Transverse colon (tissue), 4 donors: Measurements from ENCODE around the gene ACBD5. TPM values are rescaled to one million over a fixed set of nuclear protein-coding genes. Genes with fewer than 3 reads are reported as not detected.

Source experiments
- DNase-seq: peaks from one replicate; pipeline ENCODE4 v3.0.0-alpha.2; 2019
- H3K27ac ChIP-seq, 4 donors: fragments of 200-600 bp; sonication (generic); 2 replicates each; pipeline ENCODE4 v1.5.1; 2016 to 2018; ENCODE audit warnings: inconsistent platforms in 4 of 4
- H3K27me3 ChIP-seq: fragments of 200-600 bp; sonication (generic); 2 replicates; pipeline ENCODE4 v1.5.1; 2017; ENCODE audit warnings: inconsistent platforms
- H3K36me3 ChIP-seq, 4 donors: fragments of 200-600 bp; sonication (generic); 2 replicates each; pipeline ENCODE4 v1.5.1; 2017 to 2019; ENCODE audit warnings: inconsistent platforms in 4 of 4
- H3K4me1 ChIP-seq, 4 donors: fragments of 200-600 bp; sonication (generic); 2 replicates each; pipeline ENCODE4 v1.5.1; 2017 to 2020; ENCODE audit warnings: inconsistent platforms in 4 of 4
- H3K4me3 ChIP-seq, 4 donors: fragments of 200-600 bp; sonication (generic); 1 replicate in 1 of 4; 2 replicates in 3 of 4; pipeline versions ENCODE4 v1.5.1 to v1.6.1; 2017 to 2019; ENCODE audit warnings: inconsistent platforms in 4 of 4
- H3K9me3 ChIP-seq, 2 donors: fragments of 200-600 bp; sonication (generic); 2 replicates each; pipeline ENCODE4 v1.5.1; 2017 to 2019; ENCODE audit warnings: inconsistent platforms in 2 of 2
- CTCF ChIP-seq, 5 experiments: fragments of 200-600 bp in 3 of 5; fragments of 450-650 bp in 2 of 5; sonication (generic) in 3 of 5; IDR thresholded peaks; 1 replicate in 2 of 5; 2 replicates in 3 of 5; pipeline ENCODE4 v1.5.1; 2016 to 2017; ENCODE audit warnings: antibody characterized with exemption in 5 of 5, inconsistent platforms in 3 of 5, mild to moderate bottlenecking in 2 of 5, moderate library complexity in 1 of 5
- EP300 ChIP-seq: sonication (generic); formaldehyde crosslinking; IDR thresholded peaks from one replicate; pipeline ENCODE4 v1.6.1; 2017; ENCODE audit warnings: antibody characterized with exemption, low read depth
- POLR2A ChIP-seq: fragments of 450-650 bp; IDR thresholded peaks from one replicate; pipeline ENCODE4 v1.6.1; 2016; ENCODE audit warnings: antibody characterized with exemption, mild to moderate bottlenecking, moderate library complexity
- POLR2AphosphoS5 ChIP-seq, 3 donors: sonication (generic); formaldehyde crosslinking; IDR thresholded peaks; one replicate each; pipeline ENCODE4 v1.6.1; 2016; ENCODE audit warnings: antibody characterized with exemption in 3 of 3
- WGBS, 2 donors: methylation state at CpG; one replicate each; pipeline ENCODE4 v1.1.5; 2018; ENCODE audit warnings: low coverage in 1 of 2; 5-methylcytosine and 5-hydroxymethylcytosine counted together
- in situ Hi-C, 4 donors: fragments of 200-750 bp; cut with MboI; loops; one replicate each; pipeline versions ENCODE4 v1.15.0 to v1.15.1; 2017; ENCODE audit warnings: low sequenced_read_pairs in 3 of 4, low pct_ligation_motif_present in 1 of 4, low pct_unique_long_range_greater_than_20kb in 1 of 4
- intact Hi-C: fragments of 100-400 bp; cut with DNase I; formaldehyde crosslinking; loops from one replicate; pipeline ENCODE4 v1.15.1; 2023; ENCODE audit warnings: low total_unique reads
- total RNA-seq, 4 donors: library from RNA; depleted of rRNA; stranded (reverse); fragments of >200 nt; gene quantifications; one replicate each; pipeline ENCODE4 v1.1.0, GENCODE V29; 2016

ACBD5 gene
- total RNA-seq, 4 donors from 2014 or later: 8.2 to 42.6 (median 32.8) TPM

- peaks cover 0 to 46% (median 12%) of the 10 kb centered on the region in 4 donors for H3K36me3 ChIP-seq
- no peaks in the 10 kb centered on the region for H3K27me3 ChIP-seq
- no peaks in the 10 kb centered on the region for H3K4me1 ChIP-seq
- no peaks in the 10 kb centered on the region for H3K9me3 ChIP-seq
- intact Hi-C loops: no loop called here
- no peak overlapping the region for H3K4me3 ChIP-seq
- in situ Hi-C loops: loop anchor here in 2 of 4 donors (5.0 to 10.0 kb wide), 2 partner anchors 138 to 141 kb away; no protein-coding TSS in a partner anchor
- 70 to 76% methylated on average over 4 to 5 of the region's 5 CpGs for WGBS, 2 donors
- TF ChIP-seq CTCF (IDR thresholded peaks at IDR 0.05) (peak; percentile 60 to 65 (median 62)), EP300 (no peak)
- peak; percentile 36 for DNase-seq
- no peak overlapping the region for H3K27ac ChIP-seq
These were observed 16.6 kb downstream of the ACBD5 start for GRCh38 chr10:27223964-27224363.

GRCh38 chr10:27207350-27207749, 33.2 kb downstream of the ACBD5 start:
- TF ChIP-seq CTCF (IDR thresholded peaks at IDR 0.05) (no peak), POLR2AphosphoS5 (IDR thresholded peaks at IDR 0.05) (no peak), POLR2A (no peak), EP300 (no peak)
- H3K36me3 ChIP-seq: peaks cover 0 to 84% (median 37%) of the 10 kb centered on the region in 4 donors
- no peak overlapping the region for H3K4me3 ChIP-seq
- intact Hi-C loops (no loop called here), in situ Hi-C loops (no loop called here)
- no peaks in the 10 kb centered on the region for H3K4me1 ChIP-seq
- H3K27me3 ChIP-seq: no peaks in the 10 kb centered on the region
- H3K9me3 ChIP-seq: no peaks in the 10 kb centered on the region
- no peak overlapping the region for H3K27ac ChIP-seq
- DNase-seq: no peak
- WGBS, 2 donors: 94% methylated on average over 2 of the region's 2 CpGs; no CpG with 5 or more reads in 1 of the 2 donors

- Histone ChIP-seq H3K9me3 (no peaks in the 10 kb centered on the region), H3K27me3 (no peaks in the 10 kb centered on the region), H3K36me3 (peaks cover 0 to 83% (median 28%) of the 10 kb centered on the region in 4 donors), H3K4me1 (no peaks in the 10 kb centered on the region), H3K4me3 (no peak overlapping the region), H3K27ac (no peak overlapping the region)
- no peak for TF ChIP-seq POLR2A
- TF ChIP-seq EP300: no peak
- TF ChIP-seq POLR2AphosphoS5 (IDR thresholded peaks at IDR 0.05): no peak
- TF ChIP-seq CTCF (IDR thresholded peaks at IDR 0.05): no peak
- in situ Hi-C loops: no loop called here
- WGBS, 2 donors: 64 to 89% methylated on average over 3 to 5 of the region's 5 CpGs
- intact Hi-C loops: no loop called here
- no peak for DNase-seq
These were observed 36.8 kb downstream of the ACBD5 start for GRCh38 chr10:27203806-27204205.

GRCh38 chr10:27197980-27198620, 42.5 kb downstream of the ACBD5 start:
- intact Hi-C loops: no loop called here
- no peaks in the 10 kb centered on the region for H3K27me3 ChIP-seq
- H3K9me3 ChIP-seq: no peaks in the 10 kb centered on the region
- in situ Hi-C loops: no loop called here
- no peak for TF ChIP-seq CTCF (IDR thresholded peaks at IDR 0.05)
- TF ChIP-seq POLR2AphosphoS5 (IDR thresholded peaks at IDR 0.05): no peak
- no peak for TF ChIP-seq EP300
- TF ChIP-seq POLR2A: no peak
- H3K4me1 ChIP-seq: no peaks in the 10 kb centered on the region
- H3K4me3 ChIP-seq: no peak overlapping the region
- 67 to 79% methylated on average over 2 of the region's 2 CpGs for WGBS, 2 donors
- no peak for DNase-seq
- no peak overlapping the region for H3K27ac ChIP-seq
- H3K36me3 ChIP-seq: peaks cover 0 to 66% (median 5%) of the 10 kb centered on the region in 4 donors
